HG03520 (cell line): ENCODE measurements around the gene CDS2.
A peak's percentile ranks its signal among the peaks of the same experiment; 100 is the strongest.

Experiments used
- ATAC-seq: cut with Tn5 transposase; IDR thresholded peaks from one replicate; pipeline ENCODE4 v1.9.1; 2021; ENCODE audit warnings: mild to moderate bottlenecking, moderate library complexity; ENCODE audit not compliant: unreplicated experiment

CDS2 gene

GRCh38 chr20:5118220-5119142, 8.3 kb upstream of the CDS2 start:
- ATAC-seq = no peak

- no peak for ATAC-seq
These were observed 7.7 kb upstream of the CDS2 start for GRCh38 chr20:5119143-5119434.

- ATAC-seq = peak; percentile 90
These were observed 7.2 kb upstream of the CDS2 start, which contains the start of gene PCNA for GRCh38 chr20:5119435-5120184. TSS of gene PCNA (minus strand) at chr20:5119958. CDS start at chr20:5119798, 160 bp downstream.

GRCh38 chr20:5120185-5120476, 6.7 kb upstream of the CDS2 start:
- no peak for ATAC-seq

GRCh38 chr20:5122873-5123260, 3.9 kb upstream of the CDS2 start:
- no peak for ATAC-seq

- ATAC-seq = peak; percentile 25
These were observed 523 bp downstream of the CDS2 start for GRCh38 chr20:5127204-5127858.

GRCh38 chr20:5127859-5128424, 1.1 kb downstream of the CDS2 start:
- no peak for ATAC-seq

GRCh38 chr20:5128886-5129285, 2.1 kb downstream of the CDS2 start:
- ATAC-seq = no peak

- no peak for ATAC-seq
These were observed 4.7 kb downstream of the CDS2 start for GRCh38 chr20:5131502-5131901.

- no peak for ATAC-seq
These were observed 7.2 kb downstream of the CDS2 start for GRCh38 chr20:5133998-5134397.

- ATAC-seq = no peak
These were observed 8.7 kb downstream of the CDS2 start for GRCh38 chr20:5135363-5136012.

GRCh38 chr20:5136096-5136495, 9.3 kb downstream of the CDS2 start:
- no peak for ATAC-seq

- ATAC-seq = no peak
These were observed 13.4 kb downstream of the CDS2 start for GRCh38 chr20:5140195-5140594.

- no peak for ATAC-seq
These were observed 14.8 kb downstream of the CDS2 start for GRCh38 chr20:5141615-5142014.

- no peak for ATAC-seq
These were observed 17.0 kb downstream of the CDS2 start for GRCh38 chr20:5143851-5144250.

- no peak for ATAC-seq
These were observed 18.7 kb downstream of the CDS2 start for GRCh38 chr20:5145365-5146098.

- ATAC-seq = no peak
These were observed 19.4 kb downstream of the CDS2 start for GRCh38 chr20:5146099-5146668.

- ATAC-seq = no peak
These were observed 20.2 kb downstream of the CDS2 start for GRCh38 chr20:5146871-5147592.

- no peak for ATAC-seq
These were observed 21.8 kb downstream of the CDS2 start for GRCh38 chr20:5148581-5148980.
